Breast epithelium (tissue), 4 donors: ENCODE results near the gene ATP10D. TPM values are rescaled to one million over a fixed set of nuclear protein-coding genes. Genes with fewer than 3 reads are reported as not detected.

Source experiments
- DNase-seq, 2 donors: peaks; one replicate each; pipeline ENCODE4 v3.0.0-alpha.2; 2019; ENCODE audit warnings: low spot score in 2 of 2
- H3K27ac ChIP-seq, 2 donors: fragments of 200-600 bp; sonication (generic) in 1 of 2; one replicate each; pipeline ENCODE4 v1.5.1; 2016 to 2019; ENCODE audit warnings: mild to moderate bottlenecking in 1 of 2
- H3K27me3 ChIP-seq, 2 donors: fragments of 200-600 bp; sonication (generic) in 1 of 2; one replicate each; pipeline versions ENCODE4 v1.5.1 to v1.6.0; 2017 to 2019; ENCODE audit warnings: control low read depth in 1 of 2, mild to moderate bottlenecking in 1 of 2
- H3K36me3 ChIP-seq: fragments of 200-600 bp; one replicate; pipeline ENCODE4 v1.5.1; 2019
- H3K4me1 ChIP-seq, 2 donors: fragments of 200-600 bp; sonication (generic); one replicate each; pipeline ENCODE4 v1.5.1; 2016 to 2019; ENCODE audit warnings: control low read depth in 1 of 2
- H3K4me3 ChIP-seq, 3 donors: fragments of 200-600 bp; sonication (generic); 1 replicate in 2 of 3; 2 replicates in 1 of 3; pipeline ENCODE4 v1.5.1; 2016 to 2019; ENCODE audit warnings: mild to moderate bottlenecking in 3 of 3, moderate library complexity in 2 of 3
- H3K9me3 ChIP-seq, 2 donors: fragments of 200-600 bp; sonication (generic) in 1 of 2; one replicate each; pipeline ENCODE4 v1.5.1; 2016 to 2019; ENCODE audit warnings: control low read depth in 1 of 2
- POLR2A ChIP-seq: fragments of 450-650 bp; IDR thresholded peaks from one replicate; pipeline ENCODE4 v1.6.1; 2016; ENCODE audit warnings: antibody characterized with exemption, mild to moderate bottlenecking, moderate library complexity
- POLR2AphosphoS5 ChIP-seq, 3 donors: sonication (generic); formaldehyde crosslinking; IDR thresholded peaks; one replicate each; pipeline ENCODE4 v1.6.1; 2017; ENCODE audit warnings: antibody characterized with exemption in 3 of 3
- intact Hi-C: fragments of 100-400 bp; cut with DNase I; formaldehyde crosslinking; loops from one replicate; pipeline ENCODE4 v1.15.1; 2023; ENCODE audit warnings: low total_unique reads
- total RNA-seq, 3 donors: library from RNA; depleted of rRNA; stranded (reverse); fragments of >200 nt; gene quantifications; one replicate each; pipeline ENCODE4 v1.1.0, GENCODE V29; 2016
- TF ChIP-seq, protein P1 (sequence below), 3 donors: fragments of 450-650 bp; IDR thresholded peaks; one replicate each; pipeline ENCODE4 v1.5.1; 2016 to 2017; ENCODE audit warnings: antibody characterized with exemption in 3 of 3, mild to moderate bottlenecking in 3 of 3, moderate library complexity in 3 of 3

The ATP10D gene
- total RNA-seq: 10 to 100 TPM; 13.3 to 26.2 (median 15.7) TPM

GRCh38 chr4:47485047-47485692, at the start of gene ATP10D:
TSS of gene ATP10D (plus strand) at chr4:47485275. CDS start at chr4:47512541, 27,266 bp downstream.
- H3K9me3 ChIP-seq: no peaks in the 10 kb centered on the region
- H3K36me3 ChIP-seq: no peaks in the 10 kb centered on the region
- peak; percentile 91 to 92 for DNase-seq
- TF ChIP-seq POLR2AphosphoS5 (IDR thresholded peaks at IDR 0.05): peak; percentile 55 to 89 (median 78)
- peak; percentile 67 for TF ChIP-seq POLR2A
- TF ChIP-seq, protein P1, sequence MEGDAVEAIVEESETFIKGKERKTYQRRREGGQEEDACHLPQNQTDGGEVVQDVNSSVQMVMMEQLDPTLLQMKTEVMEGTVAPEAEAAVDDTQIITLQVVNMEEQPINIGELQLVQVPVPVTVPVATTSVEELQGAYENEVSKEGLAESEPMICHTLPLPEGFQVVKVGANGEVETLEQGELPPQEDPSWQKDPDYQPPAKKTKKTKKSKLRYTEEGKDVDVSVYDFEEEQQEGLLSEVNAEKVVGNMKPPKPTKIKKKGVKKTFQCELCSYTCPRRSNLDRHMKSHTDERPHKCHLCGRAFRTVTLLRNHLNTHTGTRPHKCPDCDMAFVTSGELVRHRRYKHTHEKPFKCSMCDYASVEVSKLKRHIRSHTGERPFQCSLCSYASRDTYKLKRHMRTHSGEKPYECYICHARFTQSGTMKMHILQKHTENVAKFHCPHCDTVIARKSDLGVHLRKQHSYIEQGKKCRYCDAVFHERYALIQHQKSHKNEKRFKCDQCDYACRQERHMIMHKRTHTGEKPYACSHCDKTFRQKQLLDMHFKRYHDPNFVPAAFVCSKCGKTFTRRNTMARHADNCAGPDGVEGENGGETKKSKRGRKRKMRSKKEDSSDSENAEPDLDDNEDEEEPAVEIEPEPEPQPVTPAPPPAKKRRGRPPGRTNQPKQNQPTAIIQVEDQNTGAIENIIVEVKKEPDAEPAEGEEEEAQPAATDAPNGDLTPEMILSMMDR (IDR thresholded peaks at IDR 0.05): peak in 1 of 3 donors; percentile 40
- H3K27ac ChIP-seq: peak within 1 kb of the TSS; percentile 91
- no peaks in the 10 kb centered on the region for H3K27me3 ChIP-seq
- peak within 1 kb of the TSS; percentile 60 to 73 (median 61) for H3K4me3 ChIP-seq
- intact Hi-C loops: no loop called here
- H3K4me1 ChIP-seq: no peaks in the 10 kb centered on the region

GRCh38 chr4:47442980-47443379, 42.1 kb upstream of the ATP10D start:
- no peak for DNase-seq

GRCh38 chr4:47444031-47444430, 41.0 kb upstream of the ATP10D start:
- no peak for TF ChIP-seq POLR2A
- TF ChIP-seq POLR2AphosphoS5 (IDR thresholded peaks at IDR 0.05): no peak
- TF ChIP-seq, protein P1 (IDR thresholded peaks at IDR 0.05): no peak
- no peaks in the 10 kb centered on the region for H3K4me1 ChIP-seq
- no peaks in the 10 kb centered on the region for H3K27me3 ChIP-seq
- no peak overlapping the region for H3K27ac ChIP-seq
- H3K9me3 ChIP-seq: no peaks in the 10 kb centered on the region
- no peak for DNase-seq
- no peaks in the 10 kb centered on the region for H3K36me3 ChIP-seq
- H3K4me3 ChIP-seq: no peak overlapping the region
- intact Hi-C loops: loop anchor here (5.0 to 10.0 kb wide), 2 partner anchors 361 to 452 kb away; partner anchors contain the start of gene GABRA4

More at GRCh38 chr4:47442980-47443379, 42.1 kb upstream of the ATP10D start:
- intact Hi-C loops: loop anchor here (5.0 to 10.0 kb wide), 2 partner anchors 362 to 451 kb away; partner anchors contain the start of gene GABRA4
- Histone ChIP-seq H3K9me3 (no peaks in the 10 kb centered on the region), H3K27ac (no peak overlapping the region), H3K27me3 (no peaks in the 10 kb centered on the region), H3K36me3 (no peaks in the 10 kb centered on the region), H3K4me3 (no peak overlapping the region), H3K4me1 (no peaks in the 10 kb centered on the region)
- TF ChIP-seq POLR2A: no peak
- no peak for TF ChIP-seq POLR2AphosphoS5 (IDR thresholded peaks at IDR 0.05)
- TF ChIP-seq, protein P1 (IDR thresholded peaks at IDR 0.05): no peak

- no peaks in the 10 kb centered on the region for H3K4me1 ChIP-seq
- H3K4me3 ChIP-seq: no peak overlapping the region
- no peak for DNase-seq
- H3K27ac ChIP-seq: no peak overlapping the region
- intact Hi-C loops: no loop called here
- no peak for TF ChIP-seq POLR2A
- TF ChIP-seq POLR2AphosphoS5 (IDR thresholded peaks at IDR 0.05): no peak
- TF ChIP-seq, protein P1 (IDR thresholded peaks at IDR 0.05): no peak
- no peaks in the 10 kb centered on the region for H3K36me3 ChIP-seq
- H3K9me3 ChIP-seq: no peaks in the 10 kb centered on the region
- no peaks in the 10 kb centered on the region for H3K27me3 ChIP-seq
Observed at GRCh38 chr4:47451657-47452056, 33.4 kb upstream of the ATP10D start.

DNA sequence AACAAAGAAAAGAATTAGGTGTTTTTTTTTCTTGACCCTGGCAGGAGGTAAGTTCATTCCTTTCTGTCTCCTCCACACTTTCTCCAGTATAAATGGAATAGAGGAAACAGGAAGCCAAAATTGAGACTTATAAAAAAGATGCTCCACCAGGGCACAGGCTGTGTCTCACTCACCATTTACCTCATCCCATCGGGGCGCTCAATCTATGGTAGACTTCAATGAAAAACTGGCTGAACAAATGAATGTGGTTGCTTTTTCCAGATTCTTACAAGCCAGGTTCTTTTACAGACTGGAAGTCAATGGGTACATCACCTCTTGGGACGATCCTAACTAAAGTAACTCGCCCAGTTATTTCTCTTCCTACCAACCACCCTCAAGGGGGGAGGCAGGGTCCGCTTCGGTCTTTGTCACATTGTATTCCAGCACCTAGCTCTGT, 22.3 kb upstream of the ATP10D start:
- TF ChIP-seq POLR2AphosphoS5 (IDR thresholded peaks at IDR 0.05): no peak
- no peak for TF ChIP-seq POLR2A
- TF ChIP-seq, protein P1 (IDR thresholded peaks at IDR 0.05): no peak
- H3K9me3 ChIP-seq: no peaks in the 10 kb centered on the region
- no peaks in the 10 kb centered on the region for H3K27me3 ChIP-seq
- intact Hi-C loops: no loop called here
- peak overlapping the region; percentile 80 to 88 for H3K27ac ChIP-seq
- no peaks in the 10 kb centered on the region for H3K36me3 ChIP-seq
- peak overlapping the region; percentile 69 to 88 (median 73) for H3K4me3 ChIP-seq
- no peak for DNase-seq
- H3K4me1 ChIP-seq: no peaks in the 10 kb centered on the region
